Naive B cell (primary cell): ENCODE measurements around the gene GNPNAT1. TPM values are rescaled to one million over a fixed set of nuclear protein-coding genes. Genes with fewer than 3 reads are reported as not detected.
"Not testable (repeated sequence)": the region's sequence is repeated elsewhere in the genome, so short reads cannot be mapped to it uniquely, and the experiment has no call there.

Experiments used
- ATAC-seq, 2 donors: fragments of 150-1000 bp; cut with Tn5 transposase; 2 replicates each; pipeline ENCODE4 v1.10.0; 2021; ENCODE audit warnings: low read depth in 2 of 2, mild to moderate bottlenecking in 2 of 2, moderate library complexity in 2 of 2
- DNase-seq: peaks from one replicate; pipeline ENCODE4 v3.0.0; 2022
- H3K27ac Mint-ChIP-seq, 6 donors: one replicate each; pipeline ENCODE4 v1.8.0; 2020 to 2022; ENCODE audit warnings: mild to moderate bottlenecking in 6 of 6, mixed read lengths in 6 of 6, moderate library complexity in 5 of 6, inconsistent platforms in 2 of 6
- H3K27me3 Mint-ChIP-seq, 3 donors: one replicate each; pipeline ENCODE4 v1.8.0; 2021 to 2022; ENCODE audit warnings: mixed read lengths in 3 of 3, mild to moderate bottlenecking in 1 of 3
- H3K36me3 Mint-ChIP-seq, 2 donors: one replicate each; pipeline ENCODE4 v1.8.0; 2020 to 2022; ENCODE audit warnings: mixed read lengths in 2 of 2, inconsistent platforms in 1 of 2, mild to moderate bottlenecking in 1 of 2
- H3K4me1 Mint-ChIP-seq, 3 donors: one replicate each; pipeline ENCODE4 v1.8.0; 2020 to 2022; ENCODE audit warnings: mixed read lengths in 3 of 3, inconsistent platforms in 1 of 3, mild to moderate bottlenecking in 1 of 3, moderate library complexity in 1 of 3
- H3K4me3 Mint-ChIP-seq, 8 donors: one replicate each; pipeline ENCODE4 v1.8.0; 2020 to 2022; ENCODE audit warnings: mild to moderate bottlenecking in 8 of 8, mixed read lengths in 8 of 8, moderate library complexity in 8 of 8, inconsistent platforms in 2 of 8
- H3K9me3 Mint-ChIP-seq, 7 donors: one replicate each; pipeline ENCODE4 v1.8.0; 2020 to 2022; ENCODE audit warnings: mixed read lengths in 7 of 7, mild to moderate bottlenecking in 5 of 7, inconsistent platforms in 2 of 7, moderate library complexity in 1 of 7
- polyA plus RNA-seq, 6 donors: library from polyadenylated mRNA; unstranded; fragments of 300-500 nt; fragmentation: Illumina TruSeq; gene quantifications; one replicate each; pipeline ENCODE4 v1.2.3, GENCODE V29; 2021; ENCODE audit warnings: low read depth in 6 of 6

Gene GNPNAT1
- polyA plus RNA-seq, 6 donors from 2014 or later: 3.3 to 16.0 (median 8.4) TPM

GRCh38 chr14:52780893-52781292 lies 10.5 kb downstream of the GNPNAT1 start:
- H3K27me3 Mint-ChIP-seq: no peaks in the 10 kb centered on the region
- no peaks in the 10 kb centered on the region for H3K9me3 Mint-ChIP-seq
- H3K27ac Mint-ChIP-seq: peak overlapping the region in 1 of 6 donors; percentile 63
- no peaks in the 10 kb centered on the region for H3K4me1 Mint-ChIP-seq
- ATAC-seq: no peak
- H3K36me3 Mint-ChIP-seq: no peaks in the 10 kb centered on the region
- no peak for DNase-seq
- no peak overlapping the region for H3K4me3 Mint-ChIP-seq

- H3K9me3 Mint-ChIP-seq: no peaks in the 10 kb centered on the region
- H3K36me3 Mint-ChIP-seq: peaks cover 0 to 9% of the 10 kb centered on the region in 2 donors
- no peak overlapping the region for H3K4me3 Mint-ChIP-seq
- DNase-seq (no peak), ATAC-seq (no peak)
- H3K27ac Mint-ChIP-seq: no peak overlapping the region
- no peaks in the 10 kb centered on the region for H3K4me1 Mint-ChIP-seq
- H3K27me3 Mint-ChIP-seq: no peaks in the 10 kb centered on the region
Measured at GRCh38 chr14:52778702-52779101, 12.7 kb downstream of the GNPNAT1 start.

DNA sequence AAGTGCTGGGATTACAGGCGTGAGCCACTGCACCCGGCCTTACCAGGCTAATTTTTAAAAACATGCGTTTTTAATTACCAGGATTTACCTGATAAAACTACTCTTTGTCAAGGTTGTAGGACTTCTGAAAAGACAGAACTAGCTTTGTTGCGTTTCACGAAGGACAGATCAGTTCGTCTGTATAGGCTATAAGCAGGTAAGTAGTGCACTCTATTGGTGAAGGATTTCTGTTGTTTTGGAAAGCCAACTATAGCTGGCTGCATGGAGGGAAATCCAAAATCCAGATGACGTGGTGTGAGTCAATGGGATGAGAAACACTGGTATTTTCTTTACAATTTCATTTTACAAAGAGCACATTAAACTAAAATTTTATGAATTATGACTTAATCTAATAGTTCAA lies 14.6 kb downstream of the GNPNAT1 start:
- DNase-seq: no peak

GRCh38 chr14:52769887-52770286 lies 21.5 kb downstream of the GNPNAT1 start:
- H3K4me1 Mint-ChIP-seq: peaks cover 0 to 4% (median 0%) of the 10 kb centered on the region in 3 donors
- H3K9me3 Mint-ChIP-seq: no peaks in the 10 kb centered on the region
- DNase-seq (no peak), ATAC-seq (no peak)
- H3K4me3 Mint-ChIP-seq: no peak overlapping the region
- no peaks in the 10 kb centered on the region for H3K27me3 Mint-ChIP-seq
- peak overlapping the region in 1 of 6 donors; percentile 35 for H3K27ac Mint-ChIP-seq
- peaks cover 20 to 23% of the 10 kb centered on the region in 2 donors for H3K36me3 Mint-ChIP-seq

More for the DNA sequence above, 14.6 kb downstream of the GNPNAT1 start:
- H3K9me3 Mint-ChIP-seq: no peaks in the 10 kb centered on the region
- H3K4me1 Mint-ChIP-seq: no peaks in the 10 kb centered on the region
- ATAC-seq: no peak
- no peaks in the 10 kb centered on the region for H3K27me3 Mint-ChIP-seq
- peaks cover 0 to 9% of the 10 kb centered on the region in 2 donors for H3K36me3 Mint-ChIP-seq
- no peak overlapping the region for H3K4me3 Mint-ChIP-seq
- H3K27ac Mint-ChIP-seq: no peak overlapping the region

DNA sequence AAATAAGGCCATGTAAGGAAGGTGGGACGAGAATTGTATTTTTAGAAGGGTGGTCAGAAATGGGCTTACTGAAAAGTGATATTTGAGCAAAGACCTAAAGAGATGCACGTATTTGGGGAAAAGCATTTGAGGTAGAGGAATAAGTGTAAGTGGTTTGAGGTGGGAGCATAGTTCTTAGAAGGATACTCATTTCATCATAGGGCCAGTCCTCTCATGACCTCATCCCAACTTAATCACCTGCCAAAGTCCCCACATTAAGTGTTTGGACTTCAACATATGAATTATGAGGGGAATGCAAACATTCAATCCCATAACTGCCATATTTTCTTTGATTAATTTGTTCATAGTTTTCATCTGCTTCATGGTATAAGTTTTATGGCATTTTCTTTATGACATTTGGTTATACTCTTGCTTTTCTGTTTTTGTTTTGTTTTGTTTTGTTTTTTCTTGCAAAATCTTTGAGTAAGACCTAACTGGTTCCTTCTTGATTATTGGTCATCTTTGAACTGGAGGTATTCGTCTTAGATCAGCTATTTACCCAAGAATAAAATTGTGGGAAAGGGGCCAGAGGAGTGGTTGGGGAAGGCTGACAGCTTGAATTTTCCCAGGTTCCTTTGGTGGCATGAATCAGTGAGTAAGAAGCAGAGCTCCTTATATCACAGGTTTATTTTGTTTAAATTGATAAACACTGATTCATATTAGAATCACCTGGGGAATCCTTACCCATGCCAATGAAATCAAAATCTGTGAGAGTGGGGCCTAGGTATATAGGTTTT lies 24.2 kb downstream of the GNPNAT1 start:
- DNase-seq (no peak), ATAC-seq (no peak)
- H3K27ac Mint-ChIP-seq: peak overlapping the region in 3 of 6 donors; percentile 4 to 77 (median 37)
- H3K9me3 Mint-ChIP-seq: no peaks in the 10 kb centered on the region
- peaks cover 20 to 27% of the 10 kb centered on the region in 2 donors for H3K36me3 Mint-ChIP-seq
- no peak overlapping the region for H3K4me3 Mint-ChIP-seq
- no peaks in the 10 kb centered on the region for H3K27me3 Mint-ChIP-seq
- peaks cover 7 to 12% (median 9%) of the 10 kb centered on the region in 3 donors for H3K4me1 Mint-ChIP-seq

DNA sequence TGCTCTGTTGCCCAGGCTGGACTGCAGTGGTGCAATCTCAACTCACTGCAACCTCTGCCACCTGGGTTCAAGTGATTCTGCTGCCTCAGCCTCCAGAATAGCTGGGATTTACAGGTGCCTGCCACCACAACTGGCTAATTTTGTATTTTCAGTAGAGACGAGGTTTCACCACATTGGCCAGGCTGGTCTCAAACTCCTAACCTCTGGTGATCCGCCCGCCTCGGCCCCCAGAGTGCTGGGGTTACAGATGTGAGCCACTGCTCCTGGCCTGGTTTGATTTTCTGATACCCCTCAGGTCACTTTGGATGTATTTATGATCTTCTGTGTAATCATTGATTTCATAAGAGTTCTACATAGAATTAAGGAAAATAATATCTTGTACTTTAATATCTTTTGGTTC lies 28.5 kb downstream of the GNPNAT1 start:
- H3K4me3 Mint-ChIP-seq, DNase-seq, H3K9me3 Mint-ChIP-seq, ATAC-seq, H3K27me3 Mint-ChIP-seq: not testable (repeated sequence)
- peak overlapping the region in 5 of 6 donors; percentile 9 to 90 (median 66) for H3K27ac Mint-ChIP-seq
- peaks cover 5 to 12% (median 7%) of the 10 kb centered on the region in 3 donors for H3K4me1 Mint-ChIP-seq
- H3K36me3 Mint-ChIP-seq: peaks cover 8 to 21% of the 10 kb centered on the region in 2 donors

GRCh38 chr14:52759145-52759544 lies 32.3 kb downstream of the GNPNAT1 start:
- no peaks in the 10 kb centered on the region for H3K9me3 Mint-ChIP-seq
- H3K36me3 Mint-ChIP-seq: peaks cover 0 to 5% of the 10 kb centered on the region in 2 donors
- H3K27ac Mint-ChIP-seq: no peak overlapping the region
- H3K27me3 Mint-ChIP-seq: no peaks in the 10 kb centered on the region
- peaks cover 5 to 10% (median 7%) of the 10 kb centered on the region in 3 donors for H3K4me1 Mint-ChIP-seq
- ATAC-seq (no peak), DNase-seq (no peak)
- no peak overlapping the region for H3K4me3 Mint-ChIP-seq

DNA sequence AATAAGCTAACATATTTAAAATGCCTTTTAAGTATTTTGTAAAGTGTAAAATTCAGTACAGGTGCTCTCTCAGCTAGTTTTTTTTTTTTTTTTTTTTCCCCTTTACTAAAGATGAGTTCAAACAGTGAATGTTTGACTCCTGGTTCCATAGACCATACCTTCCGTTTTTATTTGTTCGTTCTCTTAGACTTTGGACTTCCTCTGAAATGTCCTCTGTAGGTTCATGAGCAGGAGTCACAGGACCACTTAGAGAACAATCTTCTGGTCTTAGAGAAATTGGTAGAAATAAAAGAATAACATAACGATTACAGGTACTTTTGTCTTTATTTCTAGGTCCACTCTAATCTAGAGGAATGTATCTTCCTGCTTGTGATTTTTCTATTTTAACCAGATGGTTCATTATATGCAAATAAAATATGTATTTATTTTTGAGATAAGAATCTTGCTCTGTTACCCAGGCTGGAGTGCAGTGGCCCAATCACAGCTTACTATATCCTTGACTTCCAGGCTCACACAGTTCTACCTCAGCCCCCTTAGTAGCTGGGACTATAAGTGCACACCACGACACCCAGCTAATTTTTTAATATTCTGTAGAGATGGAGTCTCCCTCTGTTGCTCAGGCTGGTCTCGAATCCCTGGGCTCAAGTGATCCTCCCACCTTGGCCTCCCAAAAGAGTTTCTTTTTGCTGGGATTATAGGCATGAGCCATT lies 35.6 kb downstream of the GNPNAT1 start:
- no peaks in the 10 kb centered on the region for H3K4me1 Mint-ChIP-seq
- H3K4me3 Mint-ChIP-seq: no peak overlapping the region
- DNase-seq: no peak
- H3K36me3 Mint-ChIP-seq: peaks cover 0 to 5% of the 10 kb centered on the region in 2 donors
- H3K9me3 Mint-ChIP-seq: no peaks in the 10 kb centered on the region
- no peaks in the 10 kb centered on the region for H3K27me3 Mint-ChIP-seq
- no peak for ATAC-seq
- H3K27ac Mint-ChIP-seq: no peak overlapping the region

DNA sequence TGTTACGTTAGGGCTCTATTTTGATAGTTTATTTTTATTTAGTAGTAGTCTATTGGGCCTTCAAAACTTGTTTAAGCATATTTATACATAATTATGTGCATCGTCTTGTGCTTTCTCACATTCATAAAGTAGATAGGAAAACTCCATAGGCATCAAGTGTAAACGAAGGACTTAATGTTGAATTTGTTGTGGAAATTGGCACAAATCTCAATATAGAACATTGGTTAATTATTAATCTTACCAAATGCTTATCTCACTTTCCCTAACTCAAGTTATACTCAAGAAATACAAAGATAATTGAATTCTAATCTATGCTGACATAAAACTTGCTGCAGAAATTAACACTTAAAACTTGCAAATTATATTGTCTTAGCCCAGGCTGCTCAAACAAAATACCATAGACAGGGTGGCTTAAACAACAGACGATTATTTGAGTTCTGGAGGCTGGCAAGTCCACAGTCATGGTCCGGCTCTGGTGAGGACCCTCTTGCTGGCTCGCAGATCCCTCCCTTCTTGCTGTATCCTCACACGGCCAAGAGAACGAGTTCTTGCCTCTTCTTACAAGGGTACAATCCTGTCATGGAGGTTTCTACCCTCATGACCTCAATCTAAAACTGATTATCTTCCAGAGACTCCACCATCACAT lies 42.6 kb downstream of the GNPNAT1 start:
- Mint-ChIP-seq H3K27ac (peak overlapping the region in 1 of 6 donors; percentile 11), H3K9me3 (no peaks in the 10 kb centered on the region), H3K4me1 (peaks cover 0 to 3% (median 0%) of the 10 kb centered on the region in 3 donors), H3K27me3 (no peaks in the 10 kb centered on the region), H3K36me3 (peaks cover 0 to 13% of the 10 kb centered on the region in 2 donors), H3K4me3 (no peak overlapping the region)
- no peak for ATAC-seq
- no peak for DNase-seq

GRCh38 chr14:52741865-52742264 lies 49.5 kb downstream of the GNPNAT1 start:
- Mint-ChIP-seq H3K4me1 (peaks cover 27 to 40% (median 39%) of the 10 kb centered on the region in 3 donors), H3K36me3 (peaks cover 8 to 18% of the 10 kb centered on the region in 2 donors), H3K4me3 (peak overlapping the region; percentile 67 to 90 (median 80)), H3K9me3 (no peaks in the 10 kb centered on the region), H3K27me3 (no peaks in the 10 kb centered on the region), H3K27ac (peak overlapping the region; percentile 50 to 95 (median 80))
- DNase-seq (no peak), ATAC-seq (peak in 1 of 2 donors; percentile 24)

GRCh38 chr14:52740751-52741150 lies 50.7 kb downstream of the GNPNAT1 start:
- H3K4me1 Mint-ChIP-seq: peaks cover 31 to 49% (median 46%) of the 10 kb centered on the region in 3 donors
- H3K9me3 Mint-ChIP-seq: no peaks in the 10 kb centered on the region
- no peaks in the 10 kb centered on the region for H3K27me3 Mint-ChIP-seq
- H3K4me3 Mint-ChIP-seq: peak overlapping the region in 2 of 8 donors; percentile 25 to 72
- peak overlapping the region in 3 of 6 donors; percentile 13 to 89 (median 80) for H3K27ac Mint-ChIP-seq
- no peak for ATAC-seq
- no peak for DNase-seq
- H3K36me3 Mint-ChIP-seq: peaks cover 8 to 14% of the 10 kb centered on the region in 2 donors

- Mint-ChIP-seq H3K9me3 (no peaks in the 10 kb centered on the region), H3K27ac (peak overlapping the region in 1 of 6 donors; percentile 51), H3K4me3 (peak overlapping the region in 1 of 8 donors; percentile 54), H3K36me3 (peaks cover 20% of the 10 kb centered on the region in 2 donors), H3K27me3 (no peaks in the 10 kb centered on the region), H3K4me1 (peaks cover 41 to 66% (median 66%) of the 10 kb centered on the region in 3 donors)
- ATAC-seq: no peak
- DNase-seq: no peak
Measured at GRCh38 chr14:52738409-52738808, 53.0 kb downstream of the GNPNAT1 start.

DNA sequence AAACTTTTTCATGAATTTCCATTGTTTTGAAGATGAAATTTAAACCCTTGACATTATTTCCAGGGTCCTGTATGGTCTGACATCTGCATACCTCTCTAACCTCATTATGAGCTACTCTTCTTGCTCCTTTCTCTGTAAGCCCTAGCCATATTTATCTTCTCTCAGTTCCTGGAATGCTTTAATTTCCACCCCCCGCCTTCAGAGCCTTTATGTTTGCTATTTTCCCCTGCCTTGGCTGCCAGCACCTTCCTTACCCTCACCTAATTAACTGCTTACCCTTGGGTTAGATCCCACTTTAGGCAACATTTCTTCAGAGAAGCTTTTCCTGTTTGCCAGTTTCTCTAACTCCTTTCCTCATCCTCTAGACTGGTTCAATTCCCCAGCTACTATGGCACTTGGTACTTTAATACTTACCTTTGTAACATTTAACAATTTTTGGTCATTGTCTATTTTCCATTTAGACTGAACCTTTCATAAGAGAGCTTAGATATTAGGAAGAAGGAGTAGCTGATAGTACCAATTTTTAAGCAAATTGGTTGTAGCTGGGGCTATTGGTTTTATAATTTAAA lies 55.4 kb downstream of the GNPNAT1 start:
- ATAC-seq: no peak
- Mint-ChIP-seq H3K4me1 (peaks cover 37 to 66% (median 53%) of the 10 kb centered on the region in 3 donors), H3K4me3 (no peak overlapping the region), H3K36me3 (peaks cover 23 to 24% of the 10 kb centered on the region in 2 donors), H3K9me3 (no peaks in the 10 kb centered on the region), H3K27me3 (no peaks in the 10 kb centered on the region), H3K27ac (peak overlapping the region in 3 of 6 donors; percentile 3 to 63 (median 43))
- DNase-seq: no peak
